A172 (cell line): Measurements from ENCODE around the gene ZNF777. TPM values are rescaled to one million over a fixed set of nuclear protein-coding genes. Genes with fewer than 3 reads are reported as not detected.
"Not testable (repeated sequence)": the region's sequence is repeated elsewhere in the genome, so short reads cannot be mapped to it uniquely, and the experiment has no call there.

ENCODE experiments used
- DNase-seq: peaks from one replicate; pipeline ENCODE4 v3.0.0-alpha.2; 2015; ENCODE audit warnings: low spot score
- total RNA-seq: library from RNA; depleted of rRNA; stranded (reverse); fragments of >200 nt; shearing (Covaris generic); gene quantifications from 2 replicates; pipeline ENCODE4 v1.2.3, GENCODE V29; 2014

ZNF777 gene
- total RNA-seq, 1 experiment from 2014 or later, result 12.7 TPM

GRCh38 chr7:149455175-149455950, 5.5 kb downstream of the ZNF777 start:
- DNase-seq, result no peak

GRCh38 chr7:149454750-149455149, 6.1 kb downstream of the ZNF777 start:
- DNase-seq, result no peak

GRCh38 chr7:149454006-149454405, 6.9 kb downstream of the ZNF777 start:
- no peak for DNase-seq

- no peak for DNase-seq
These were observed 10.0 kb downstream of the ZNF777 start for GRCh38 chr7:149450821-149451220.

GRCh38 chr7:149449897-149450296, 11.0 kb downstream of the ZNF777 start:
- no peak for DNase-seq

- DNase-seq, result no peak
These were observed 11.9 kb downstream of the ZNF777 start for GRCh38 chr7:149448961-149449360.

GRCh38 chr7:149446026-149446425, 14.8 kb downstream of the ZNF777 start:
- not testable (repeated sequence) for DNase-seq

- no peak for DNase-seq
These were observed 16.6 kb downstream of the ZNF777 start for GRCh38 chr7:149444287-149444686.

- DNase-seq, result no peak
These were observed 17.3 kb downstream of the ZNF777 start for GRCh38 chr7:149443523-149443922.

- no peak for DNase-seq
These were observed 17.9 kb downstream of the ZNF777 start for GRCh38 chr7:149442924-149443323.

- DNase-seq, result no peak
These were observed 20.6 kb downstream of the ZNF777 start for GRCh38 chr7:149440222-149440621.

GRCh38 chr7:149436358-149436757, 24.5 kb downstream of the ZNF777 start:
- no peak for DNase-seq

GRCh38 chr7:149433124-149433523, 27.7 kb downstream of the ZNF777 start:
- DNase-seq, result no peak

- no peak for DNase-seq
These were observed 28.7 kb downstream of the ZNF777 start for GRCh38 chr7:149432121-149432691.

GRCh38 chr7:149431486-149432120, 29.3 kb downstream of the ZNF777 start:
- DNase-seq, result no peak

- DNase-seq, result no peak
These were observed 30.7 kb downstream of the ZNF777 start for GRCh38 chr7:149430192-149430591.

GRCh38 chr7:149427893-149428292, 33.0 kb downstream of the ZNF777 start:
- DNase-seq, result no peak

GRCh38 chr7:149427096-149427680, 33.7 kb downstream of the ZNF777 start:
- no peak for DNase-seq

GRCh38 chr7:149423449-149424110, 37.3 kb downstream of the ZNF777 start:
- DNase-seq, result no peak

- no peak for DNase-seq
These were observed 38.0 kb downstream of the ZNF777 start for GRCh38 chr7:149422914-149423301.

GRCh38 chr7:149422162-149422913, 38.5 kb downstream of the ZNF777 start:
- no peak for DNase-seq
